HG03565 (cell line): ENCODE measurements around the gene FCN3.
"Not testable (repeated sequence)": the region's sequence is repeated elsewhere in the genome, so short reads cannot be mapped to it uniquely, and the experiment has no call there.

Experiments
- ATAC-seq: cut with Tn5 transposase; IDR thresholded peaks from one replicate; pipeline ENCODE4 v1.9.1; 2021; ENCODE audit warnings: mild to moderate bottlenecking, moderate library complexity; ENCODE audit not compliant: unreplicated experiment

The FCN3 gene

GRCh38 chr1:27399251-27400025 is 24.8 kb upstream of the FCN3 start:
- no peak for ATAC-seq

- ATAC-seq = no peak
Measured at GRCh38 chr1:27398405-27399149, 24.0 kb upstream of the FCN3 start.

- no peak for ATAC-seq
Measured at GRCh38 chr1:27397749-27398148, 23.1 kb upstream of the FCN3 start.

GRCh38 chr1:27397110-27397509 is 22.5 kb upstream of the FCN3 start:
- ATAC-seq = no peak

GRCh38 chr1:27395441-27396195 is 21.0 kb upstream of the FCN3 start:
- peak; percentile 44 for ATAC-seq

GRCh38 chr1:27394925-27395324 is 20.3 kb upstream of the FCN3 start:
- ATAC-seq = no peak

GRCh38 chr1:27394282-27394658 is 19.6 kb upstream of the FCN3 start:
- ATAC-seq = no peak

- no peak for ATAC-seq
Measured at GRCh38 chr1:27393641-27394281, 19.1 kb upstream of the FCN3 start.

GRCh38 chr1:27392778-27393635 is 18.4 kb upstream of the FCN3 start:
- ATAC-seq = no peak

GRCh38 chr1:27392096-27392777 is 17.6 kb upstream of the FCN3 start, which contains the start of gene GPR3:
TSS of gene GPR3 (plus strand) at chr1:27392622. CDS start at chr1:27393799, 1,177 bp downstream.
- peak; percentile 71 for ATAC-seq

- no peak for ATAC-seq
Measured at GRCh38 chr1:27391511-27392095, 17.0 kb upstream of the FCN3 start.

- no peak for ATAC-seq
Measured at GRCh38 chr1:27388337-27389005, 13.8 kb upstream of the FCN3 start.

- ATAC-seq = not testable (repeated sequence)
Measured at GRCh38 chr1:27384797-27385196, 10.2 kb upstream of the FCN3 start.

- ATAC-seq = no peak
Measured at GRCh38 chr1:27383661-27384060, 9.0 kb upstream of the FCN3 start.

- no peak for ATAC-seq
Measured at GRCh38 chr1:27383039-27383605, 8.5 kb upstream of the FCN3 start, which contains the start of gene CD164L2. TSS of gene CD164L2 (minus strand) at chr1:27383333. CDS start at chr1:27383239, 94 bp downstream.

- no peak for ATAC-seq
Measured at GRCh38 chr1:27381969-27382762, 7.5 kb upstream of the FCN3 start.
